ENCODE data around the gene SYTL3.
A peak's percentile ranks its signal among the peaks of the same experiment; 100 is the strongest.
"Not testable (repeated sequence)": the region's sequence is repeated elsewhere in the genome, so short reads cannot be mapped to it uniquely, and the experiment has no call there.

The SYTL3 gene

DNA sequence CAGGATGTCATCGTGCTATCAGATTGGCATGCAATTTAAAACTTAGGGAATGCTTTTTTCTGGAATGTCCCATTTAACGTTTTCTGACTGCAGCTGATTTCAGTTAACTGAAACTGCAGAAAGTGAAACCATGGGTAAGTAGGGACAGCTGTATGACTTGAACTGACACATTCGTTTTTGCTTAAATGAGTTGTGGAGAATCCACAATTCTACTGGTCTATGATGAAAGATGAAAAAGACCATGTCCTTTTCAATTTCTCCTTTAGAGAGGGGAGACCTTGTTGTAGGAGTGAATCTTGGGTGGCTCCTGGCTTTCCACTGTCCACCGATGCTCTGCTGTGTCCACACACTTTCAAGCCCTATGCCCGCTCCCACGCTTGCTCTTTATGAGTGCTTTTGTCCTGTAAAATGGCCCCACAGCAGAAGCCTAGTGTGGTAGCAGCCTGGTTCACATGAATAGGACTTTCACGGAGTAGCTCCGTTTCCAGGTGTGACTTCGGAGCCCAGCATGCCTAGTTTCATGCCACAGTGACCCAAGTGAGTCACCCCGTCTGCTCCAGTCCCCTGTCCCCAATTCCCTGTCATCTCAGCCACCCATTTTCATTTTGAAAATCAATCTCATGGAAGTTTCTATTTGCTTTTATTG lies 27.2 kb upstream of the SYTL3 start:
- DNase-seq, result no peak

- no peak for DNase-seq
Measured at GRCh38 chr6:158624684-158625682, 24.9 kb upstream of the SYTL3 start.

DNA sequence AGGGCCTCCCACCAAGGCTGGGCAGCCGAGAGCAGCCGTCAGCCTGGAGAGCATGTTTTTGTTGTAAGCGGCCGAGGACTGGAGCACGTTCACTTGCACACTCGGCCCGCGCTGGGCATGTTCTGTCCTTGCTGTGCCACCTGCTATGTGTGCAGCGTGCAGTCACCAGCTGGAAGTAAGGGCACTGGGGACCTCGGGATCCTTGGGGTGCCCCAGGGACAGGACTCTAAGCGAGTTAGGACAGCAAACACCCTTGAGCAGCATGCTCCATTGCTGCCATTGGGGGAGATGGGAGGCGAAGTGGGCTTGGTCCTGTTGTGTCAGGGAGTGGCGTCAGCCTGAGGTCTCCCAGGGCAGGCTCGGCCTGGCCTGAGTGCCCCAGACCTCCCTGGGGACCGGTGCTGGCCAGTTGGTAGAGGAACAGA lies 24.0 kb upstream of the SYTL3 start:
- DNase-seq, result no peak

DNA sequence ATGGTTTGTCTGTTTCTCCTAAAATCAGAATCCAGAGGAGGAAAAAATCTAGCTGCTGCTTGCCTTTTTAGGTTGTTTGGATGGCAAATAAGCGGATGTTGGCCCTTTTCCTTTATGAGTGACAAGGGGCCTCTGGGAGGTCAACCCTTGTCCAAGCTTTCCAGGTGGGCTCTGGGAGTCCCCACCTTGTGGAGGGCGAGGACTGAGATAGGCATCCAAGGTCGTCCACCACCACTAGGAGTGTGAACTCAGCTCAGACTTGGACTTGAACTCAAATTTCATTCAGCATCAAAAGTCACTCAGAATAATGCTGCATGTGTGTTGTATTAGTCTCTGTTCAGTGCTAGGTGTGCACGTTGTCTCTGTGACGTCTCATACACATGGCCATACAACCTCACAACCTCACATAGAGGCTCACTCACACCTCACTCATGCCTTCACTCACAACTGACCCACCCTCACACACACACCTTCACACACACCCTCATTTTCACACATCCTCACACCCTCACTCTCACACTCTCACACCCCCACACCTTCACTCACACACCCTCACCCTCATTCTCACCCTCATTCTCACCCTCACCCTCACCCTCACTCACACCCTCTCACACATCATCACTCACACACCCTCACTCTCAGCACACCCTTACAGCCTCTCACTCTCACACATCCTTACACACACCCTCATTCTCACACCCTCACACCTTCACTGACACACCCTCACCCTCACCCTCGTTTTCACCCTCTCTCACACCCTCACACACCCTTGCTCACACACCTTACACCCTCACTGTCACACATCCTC lies 23.3 kb upstream of the SYTL3 start:
- no peak for DNase-seq

GRCh38 chr6:158627168-158627939 lies 22.5 kb upstream of the SYTL3 start:
- no peak for DNase-seq

DNA sequence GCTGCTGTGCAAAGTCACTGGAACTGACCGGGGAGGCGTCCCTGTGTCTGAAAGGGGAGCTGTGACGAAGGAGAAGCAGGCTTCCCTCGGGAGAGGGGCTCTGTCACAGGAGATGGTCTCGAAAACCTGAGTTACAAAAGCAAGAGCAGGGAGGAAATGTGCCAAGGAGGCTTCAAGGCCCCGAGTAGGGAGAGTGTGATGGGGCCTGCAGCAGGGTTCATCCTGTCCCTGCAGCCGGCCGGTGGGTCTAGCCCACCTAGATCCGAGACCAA lies 22.0 kb upstream of the SYTL3 start:
- DNase-seq, result no peak

GRCh38 chr6:158628542-158628941 lies 21.3 kb upstream of the SYTL3 start:
- DNase-seq, result no peak

- no peak for DNase-seq
Measured at GRCh38 chr6:158629367-158630221, 20.3 kb upstream of the SYTL3 start.

- DNase-seq, result no peak
Measured at GRCh38 chr6:158630938-158631616, 18.8 kb upstream of the SYTL3 start.

- peak; percentile 61 for DNase-seq
Measured at GRCh38 chr6:158631678-158632537, 17.9 kb upstream of the SYTL3 start.

DNA sequence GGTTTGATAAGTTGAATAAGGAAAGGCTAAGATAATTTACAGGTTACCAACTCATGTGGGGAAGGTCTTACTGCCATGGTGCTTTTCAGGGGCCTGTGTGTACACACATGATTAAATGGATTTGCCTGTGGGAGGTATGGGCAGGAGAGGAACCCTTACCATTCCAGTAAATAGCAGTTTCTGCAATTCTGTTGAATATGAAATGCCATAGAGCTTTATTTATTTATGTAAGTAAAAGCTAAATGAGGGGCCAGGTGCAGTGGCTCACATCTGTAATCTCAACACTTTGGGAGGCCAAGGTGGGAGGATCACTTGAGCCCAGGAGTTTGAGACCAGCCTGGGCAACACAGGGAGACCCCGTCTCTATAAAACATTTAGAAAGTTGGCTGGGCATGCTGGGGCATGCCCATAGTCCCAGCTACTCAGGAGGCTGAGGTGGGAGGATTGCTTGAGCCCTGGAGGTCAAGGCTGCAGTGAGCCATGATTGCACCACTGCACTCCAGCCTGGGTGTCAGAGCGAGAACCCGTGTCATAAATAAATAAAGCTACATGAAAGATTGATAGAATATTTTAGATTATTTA lies 17.2 kb upstream of the SYTL3 start:
- DNase-seq, result not testable (repeated sequence)

DNA sequence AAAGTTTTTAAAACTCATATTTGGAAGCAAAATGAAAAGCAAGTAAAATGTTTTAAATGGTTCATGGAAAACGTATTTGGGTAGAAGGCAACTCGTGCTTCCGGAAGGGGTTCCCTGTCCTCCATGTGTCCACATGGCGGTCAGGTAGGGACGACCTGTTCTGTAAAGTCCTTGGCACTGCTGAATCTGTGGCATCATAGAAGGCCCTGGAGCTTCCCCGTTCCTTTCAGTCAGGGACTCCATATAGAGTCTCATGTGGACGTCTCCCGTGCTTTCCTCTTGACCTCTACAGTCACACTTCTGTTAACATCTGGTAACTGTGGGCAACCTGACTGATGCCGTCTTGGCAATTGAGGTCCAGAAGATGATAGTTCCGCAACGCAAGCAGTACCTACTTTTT lies 16.7 kb upstream of the SYTL3 start:
- no peak for DNase-seq

DNA sequence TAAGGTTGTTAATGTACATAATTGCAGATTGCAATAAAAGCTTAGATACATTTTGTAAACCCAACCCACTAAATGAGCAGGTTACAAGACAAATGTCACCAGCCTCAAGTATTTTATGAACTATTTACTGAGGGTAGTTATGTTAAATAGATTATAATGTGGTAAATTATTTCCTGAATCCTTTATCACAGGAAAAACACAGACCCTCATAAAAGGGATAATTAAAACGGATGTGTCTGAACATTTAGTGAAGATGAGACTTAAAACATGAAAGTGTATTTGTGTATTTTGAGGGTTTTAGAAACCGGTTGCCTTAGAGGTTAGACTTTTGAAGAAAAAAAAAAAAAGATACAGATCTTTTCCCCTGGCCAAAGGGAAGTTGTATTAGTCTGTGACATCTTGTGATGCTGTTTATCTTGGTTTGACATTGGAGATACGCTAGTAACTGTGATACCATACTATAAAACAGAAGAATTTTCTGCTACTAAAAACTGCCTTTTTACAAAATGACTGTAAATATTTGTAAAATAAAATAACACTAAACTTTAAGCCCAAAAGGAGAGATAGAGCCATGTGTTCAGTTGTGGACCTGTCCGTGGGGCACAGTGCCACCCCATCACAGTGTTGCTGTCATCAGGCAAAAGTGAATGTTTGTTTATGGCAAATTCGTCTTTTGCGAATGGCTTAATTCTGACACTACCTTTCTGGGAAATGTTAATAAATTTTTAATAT lies 15.0 kb upstream of the SYTL3 start:
- peak; percentile 56 for DNase-seq

DNA sequence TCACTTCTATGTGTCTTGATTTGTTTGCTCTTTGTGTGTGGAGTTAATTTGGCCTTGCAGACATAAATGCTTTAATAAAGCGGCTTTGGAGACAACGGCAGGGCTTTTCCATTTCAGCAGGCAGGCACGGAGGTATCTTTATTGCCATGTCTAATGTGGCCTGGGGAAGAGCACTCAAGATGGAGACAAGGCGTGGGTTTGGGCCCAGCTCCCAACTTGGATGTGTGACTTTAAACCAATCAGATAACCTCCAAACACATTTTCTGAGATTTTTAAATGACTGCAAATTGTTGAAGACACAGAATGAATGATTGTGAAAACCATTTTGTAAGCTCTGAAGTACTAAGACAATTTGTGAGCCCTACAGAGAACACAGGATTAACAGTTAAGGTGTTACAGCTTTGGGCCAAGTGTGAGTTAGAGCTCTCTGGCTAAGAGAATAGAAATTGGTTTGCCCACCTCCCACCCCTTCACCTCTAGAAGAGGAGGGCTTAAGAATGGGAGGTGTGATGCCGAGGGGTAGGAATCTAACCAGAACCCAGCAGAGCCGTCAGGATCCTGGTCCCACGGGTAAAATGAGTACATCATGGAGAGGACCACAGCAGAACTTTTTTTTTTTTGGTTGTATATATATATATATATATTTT lies 14.3 kb upstream of the SYTL3 start:
- no peak for DNase-seq

GRCh38 chr6:158636778-158637177 lies 13.1 kb upstream of the SYTL3 start:
- DNase-seq, result no peak

DNA sequence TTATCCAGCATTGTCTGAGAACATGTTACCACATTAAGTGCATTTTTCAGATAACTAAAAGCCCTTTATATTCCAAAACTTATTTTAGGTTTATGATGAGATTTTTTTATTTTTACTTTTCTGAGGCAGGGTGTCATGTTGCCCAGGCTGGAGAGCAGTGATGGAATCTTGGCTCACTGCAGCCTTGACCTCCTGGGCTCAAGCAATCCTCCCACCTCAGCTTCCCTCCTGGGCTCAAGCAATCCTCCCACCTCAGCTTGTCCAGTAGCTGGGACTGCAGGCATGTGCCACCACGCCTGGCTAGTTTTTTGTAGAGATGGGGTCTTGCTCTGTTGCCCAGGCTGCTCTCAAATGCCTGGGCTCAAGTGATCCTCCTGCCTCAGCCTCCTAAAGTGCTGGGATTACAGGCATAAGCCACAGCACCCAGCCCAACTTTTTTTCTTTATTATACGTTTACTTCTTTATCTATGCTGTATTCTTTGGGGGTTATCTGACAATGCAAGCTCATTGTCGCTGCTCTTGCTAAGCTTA lies 11.5 kb upstream of the SYTL3 start:
- no peak for DNase-seq

- DNase-seq, result no peak
Measured at GRCh38 chr6:158639056-158639455, 10.8 kb upstream of the SYTL3 start.

GRCh38 chr6:158640519-158640918 lies 9.3 kb upstream of the SYTL3 start:
- DNase-seq, result no peak
